ENCODE measurements around the gene SDK2. TPM values are rescaled to one million over a fixed set of nuclear protein-coding genes. Genes with fewer than 3 reads are reported as not detected.
A peak's percentile ranks its signal among the peaks of the same experiment; 100 is the strongest.

Gene SDK2
- total RNA-seq, 1 donor from 2014 or later, result 11.2 TPM

- H3K27ac Mint-ChIP-seq (ENCODE audit: unreplicated experiment), result no peak overlapping the region
- no peak overlapping the region for H3K27ac ChIP-seq (ENCODE audit: low read depth, low read length)
- no peak overlapping the region for H3K9ac ChIP-seq (ENCODE audit: low read length)
- no peaks in the 10 kb centered on the region for H3K4me1 Mint-ChIP-seq (ENCODE audit: low read depth, unreplicated experiment)
- H3K79me2 ChIP-seq (ENCODE audit: insufficient read depth, low read length), result no peaks in the 10 kb centered on the region
- DNase-seq (ENCODE audit: low read depth) (no peak), FAIRE-seq (no peak)
- peaks cover 36% of the 10 kb centered on the region for H3K27me3 Mint-ChIP-seq (ENCODE audit: low read depth, unreplicated experiment)
- H3K4me3 ChIP-seq (ENCODE audit: insufficient read depth, low read depth, low read length), result no peak overlapping the region
- no peaks in the 10 kb centered on the region for H3K36me3 ChIP-seq (ENCODE audit: insufficient read depth, low read length)
- no peaks in the 10 kb centered on the region for H3K9me3 ChIP-seq (ENCODE audit: insufficient read depth, low read depth, low read length)
- no peak overlapping the region for H3K4me3 Mint-ChIP-seq (ENCODE audit: unreplicated experiment)
- no peak overlapping the region for H2AFZ ChIP-seq (ENCODE audit: low read depth, low read length)
- no peaks in the 10 kb centered on the region for H3K4me1 ChIP-seq (ENCODE audit: insufficient read depth, low read length)
- peaks cover 2% of the 10 kb centered on the region for H3K9me3 Mint-ChIP-seq (ENCODE audit: unreplicated experiment)
- peaks cover 5% of the 10 kb centered on the region for H3K27me3 ChIP-seq (ENCODE audit: insufficient read depth, low read length)
- H4K20me1 ChIP-seq (ENCODE audit: insufficient read depth, low read length), result no peaks in the 10 kb centered on the region
- peaks cover 6% of the 10 kb centered on the region for H3K36me3 Mint-ChIP-seq (ENCODE audit: low read depth, unreplicated experiment)
- TF ChIP-seq CTCF (IDR thresholded peaks at IDR 0.05; ENCODE audit: insufficient read depth, low read depth, low read length), result no peak
- TF ChIP-seq EZH2 (IDR thresholded peaks at IDR 0.05; ENCODE audit: insufficient read depth, low read length), result no peak
- H3K4me2 ChIP-seq (ENCODE audit: low read length), result no peak overlapping the region
These were observed 9.0 kb downstream of the SDK2 start for GRCh38 chr17:73635101-73635817.

- no peak overlapping the region for H3K27ac Mint-ChIP-seq (ENCODE audit: unreplicated experiment)
- H3K9me3 Mint-ChIP-seq (ENCODE audit: unreplicated experiment), result peaks cover 2% of the 10 kb centered on the region
- no peaks in the 10 kb centered on the region for H4K20me1 ChIP-seq (ENCODE audit: insufficient read depth, low read length)
- no peaks in the 10 kb centered on the region for H3K79me2 ChIP-seq (ENCODE audit: insufficient read depth, low read length)
- no peak overlapping the region for H3K4me2 ChIP-seq (ENCODE audit: low read length)
- H3K4me3 Mint-ChIP-seq (ENCODE audit: unreplicated experiment), result no peak overlapping the region
- TF ChIP-seq EZH2 (IDR thresholded peaks at IDR 0.05; ENCODE audit: insufficient read depth, low read length) (no peak), CTCF (IDR thresholded peaks at IDR 0.05; ENCODE audit: insufficient read depth, low read depth, low read length) (no peak)
- H3K27ac ChIP-seq (ENCODE audit: low read depth, low read length), result no peak overlapping the region
- no peak overlapping the region for H3K4me3 ChIP-seq (ENCODE audit: insufficient read depth, low read depth, low read length)
- DNase-seq (ENCODE audit: low read depth), result no peak
- H3K36me3 Mint-ChIP-seq (ENCODE audit: low read depth, unreplicated experiment), result peaks cover 6% of the 10 kb centered on the region
- H3K27me3 Mint-ChIP-seq (ENCODE audit: low read depth, unreplicated experiment), result peaks cover 33% of the 10 kb centered on the region
- no peaks in the 10 kb centered on the region for H3K36me3 ChIP-seq (ENCODE audit: insufficient read depth, low read length)
- no peaks in the 10 kb centered on the region for H3K4me1 Mint-ChIP-seq (ENCODE audit: low read depth, unreplicated experiment)
- no peak for FAIRE-seq
- peaks cover 3% of the 10 kb centered on the region for H3K27me3 ChIP-seq (ENCODE audit: insufficient read depth, low read length)
- no peaks in the 10 kb centered on the region for H3K9me3 ChIP-seq (ENCODE audit: insufficient read depth, low read depth, low read length)
- H3K9ac ChIP-seq (ENCODE audit: low read length), result no peak overlapping the region
- no peaks in the 10 kb centered on the region for H3K4me1 ChIP-seq (ENCODE audit: insufficient read depth, low read length)
- no peak overlapping the region for H2AFZ ChIP-seq (ENCODE audit: low read depth, low read length)
These were observed 9.6 kb downstream of the SDK2 start for GRCh38 chr17:73634629-73635028.

GRCh38 chr17:73633736-73634135 lies 10.5 kb downstream of the SDK2 start:
- H4K20me1 ChIP-seq (ENCODE audit: insufficient read depth, low read length), result no peaks in the 10 kb centered on the region
- no peak overlapping the region for H3K4me3 Mint-ChIP-seq (ENCODE audit: unreplicated experiment)
- H3K36me3 ChIP-seq (ENCODE audit: insufficient read depth, low read length), result no peaks in the 10 kb centered on the region
- no peaks in the 10 kb centered on the region for H3K79me2 ChIP-seq (ENCODE audit: insufficient read depth, low read length)
- no peak overlapping the region for H3K4me3 ChIP-seq (ENCODE audit: insufficient read depth, low read depth, low read length)
- H3K4me1 Mint-ChIP-seq (ENCODE audit: low read depth, unreplicated experiment), result no peaks in the 10 kb centered on the region
- H3K4me2 ChIP-seq (ENCODE audit: low read length), result no peak overlapping the region
- no peak for TF ChIP-seq EZH2 (IDR thresholded peaks at IDR 0.05; ENCODE audit: insufficient read depth, low read length)
- no peak for TF ChIP-seq CTCF (IDR thresholded peaks at IDR 0.05; ENCODE audit: insufficient read depth, low read depth, low read length)
- H3K36me3 Mint-ChIP-seq (ENCODE audit: low read depth, unreplicated experiment), result peaks cover 7% of the 10 kb centered on the region
- H3K27ac ChIP-seq (ENCODE audit: low read depth, low read length), result no peak overlapping the region
- peaks cover 2% of the 10 kb centered on the region for H3K9me3 Mint-ChIP-seq (ENCODE audit: unreplicated experiment)
- H3K27ac Mint-ChIP-seq (ENCODE audit: unreplicated experiment), result peak overlapping the region; percentile 35
- H3K27me3 Mint-ChIP-seq (ENCODE audit: low read depth, unreplicated experiment), result peaks cover 30% of the 10 kb centered on the region
- H3K9me3 ChIP-seq (ENCODE audit: insufficient read depth, low read depth, low read length), result no peaks in the 10 kb centered on the region
- no peak for DNase-seq (ENCODE audit: low read depth)
- H3K4me1 ChIP-seq (ENCODE audit: insufficient read depth, low read length), result no peaks in the 10 kb centered on the region
- FAIRE-seq, result no peak
- no peak overlapping the region for H2AFZ ChIP-seq (ENCODE audit: low read depth, low read length)
- no peaks in the 10 kb centered on the region for H3K27me3 ChIP-seq (ENCODE audit: insufficient read depth, low read length)
- H3K9ac ChIP-seq (ENCODE audit: low read length), result no peak overlapping the region
